NB4 (cell line): Measurements from ENCODE around the gene HPCAL1.

Source experiments
- DNase-seq: peaks from one replicate; pipeline ENCODE4 v3.0.0; 2010; ENCODE audit warnings: low read depth
- H3K4me3 ChIP-seq: one replicate; pipeline ENCODE4 v1.5.1; 2011; ENCODE audit warnings: mild to moderate bottlenecking, low read depth, low read length, moderate library complexity
- MYC ChIP-seq: IDR thresholded peaks from 2 replicates; pipeline ENCODE4 v1.6.1; 2011; ENCODE audit warnings: low read depth, low read length
- POLR2A ChIP-seq: IDR thresholded peaks from 2 replicates; pipeline ENCODE4 v1.6.1; 2011; ENCODE audit warnings: mild to moderate bottlenecking; ENCODE audit not compliant: insufficient read length; ENCODE audit errors: extremely low read depth
- TF ChIP-seq, protein P1 (sequence below): IDR thresholded peaks from one replicate; pipeline ENCODE4 v1.5.1; 2012; ENCODE audit warnings: low read depth, low read length
- TF ChIP-seq, protein P2 (sequence below): IDR thresholded peaks from 2 replicates; pipeline ENCODE4 v1.6.1; 2011; ENCODE audit warnings: low read depth, low read length

Gene HPCAL1

DNA sequence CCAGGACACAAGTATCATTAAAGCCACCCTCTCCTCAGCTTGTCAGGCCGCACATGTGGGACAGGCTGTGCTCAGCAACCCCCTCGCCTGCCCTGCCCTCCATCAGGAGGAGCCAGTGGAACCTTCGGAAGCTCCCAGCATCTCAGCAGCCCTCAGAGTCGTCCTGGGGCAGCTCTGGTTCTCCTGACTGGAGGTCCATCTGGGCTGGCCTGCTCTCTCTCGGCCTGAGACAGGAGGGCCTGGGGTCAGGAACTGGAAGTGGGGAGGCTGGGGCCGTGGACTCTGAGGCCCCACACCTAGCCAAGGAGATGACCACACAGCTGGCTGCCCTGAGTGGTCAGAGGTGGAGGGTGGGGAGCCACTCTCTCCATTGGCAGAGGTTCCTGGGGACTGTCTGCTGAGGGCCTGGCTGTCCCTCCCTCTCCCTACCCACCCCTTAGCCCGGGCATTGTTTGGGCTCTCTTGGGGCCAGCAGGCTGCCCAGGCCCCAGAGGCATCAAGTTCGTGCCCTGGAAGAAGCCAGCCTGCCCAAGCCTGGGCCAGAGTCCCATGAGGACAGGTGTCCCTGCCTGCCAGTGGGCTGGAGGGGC lies 122.3 kb downstream of the HPCAL1 start:
- TF ChIP-seq, protein P1, sequence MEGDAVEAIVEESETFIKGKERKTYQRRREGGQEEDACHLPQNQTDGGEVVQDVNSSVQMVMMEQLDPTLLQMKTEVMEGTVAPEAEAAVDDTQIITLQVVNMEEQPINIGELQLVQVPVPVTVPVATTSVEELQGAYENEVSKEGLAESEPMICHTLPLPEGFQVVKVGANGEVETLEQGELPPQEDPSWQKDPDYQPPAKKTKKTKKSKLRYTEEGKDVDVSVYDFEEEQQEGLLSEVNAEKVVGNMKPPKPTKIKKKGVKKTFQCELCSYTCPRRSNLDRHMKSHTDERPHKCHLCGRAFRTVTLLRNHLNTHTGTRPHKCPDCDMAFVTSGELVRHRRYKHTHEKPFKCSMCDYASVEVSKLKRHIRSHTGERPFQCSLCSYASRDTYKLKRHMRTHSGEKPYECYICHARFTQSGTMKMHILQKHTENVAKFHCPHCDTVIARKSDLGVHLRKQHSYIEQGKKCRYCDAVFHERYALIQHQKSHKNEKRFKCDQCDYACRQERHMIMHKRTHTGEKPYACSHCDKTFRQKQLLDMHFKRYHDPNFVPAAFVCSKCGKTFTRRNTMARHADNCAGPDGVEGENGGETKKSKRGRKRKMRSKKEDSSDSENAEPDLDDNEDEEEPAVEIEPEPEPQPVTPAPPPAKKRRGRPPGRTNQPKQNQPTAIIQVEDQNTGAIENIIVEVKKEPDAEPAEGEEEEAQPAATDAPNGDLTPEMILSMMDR, result no peak
- TF ChIP-seq MYC, result no peak
- DNase-seq, result no peak

DNA sequence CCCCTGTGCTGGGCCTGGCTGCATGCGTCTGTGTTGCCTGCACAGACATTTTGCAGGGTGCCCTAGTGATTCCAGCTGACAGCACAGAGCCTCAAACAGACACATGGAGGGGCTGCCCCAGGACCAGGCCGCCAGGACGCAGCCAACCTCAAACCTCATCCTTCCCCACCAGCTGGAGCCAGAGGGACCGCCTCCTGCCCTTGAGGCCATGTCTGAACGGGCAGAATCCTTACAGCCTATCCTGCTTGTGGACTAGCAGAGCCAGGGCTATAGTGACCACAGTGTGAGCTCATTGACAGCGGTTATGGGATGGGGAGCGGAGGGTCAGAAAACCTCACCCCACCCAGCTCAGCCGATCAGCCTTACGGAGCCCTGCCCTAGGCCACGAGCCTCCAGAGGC lies 123.0 kb downstream of the HPCAL1 start:
- H3K4me3 ChIP-seq, result no peak overlapping the region
- no peak for DNase-seq
- no peak for TF ChIP-seq MYC
- TF ChIP-seq, protein P2, sequence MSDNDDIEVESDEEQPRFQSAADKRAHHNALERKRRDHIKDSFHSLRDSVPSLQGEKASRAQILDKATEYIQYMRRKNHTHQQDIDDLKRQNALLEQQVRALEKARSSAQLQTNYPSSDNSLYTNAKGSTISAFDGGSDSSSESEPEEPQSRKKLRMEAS, result no peak
- no peak for TF ChIP-seq POLR2A
- TF ChIP-seq, protein P1, result no peak

More for the DNA sequence above, 122.3 kb downstream of the HPCAL1 start:
- H3K4me3 ChIP-seq, result no peak overlapping the region

DNA sequence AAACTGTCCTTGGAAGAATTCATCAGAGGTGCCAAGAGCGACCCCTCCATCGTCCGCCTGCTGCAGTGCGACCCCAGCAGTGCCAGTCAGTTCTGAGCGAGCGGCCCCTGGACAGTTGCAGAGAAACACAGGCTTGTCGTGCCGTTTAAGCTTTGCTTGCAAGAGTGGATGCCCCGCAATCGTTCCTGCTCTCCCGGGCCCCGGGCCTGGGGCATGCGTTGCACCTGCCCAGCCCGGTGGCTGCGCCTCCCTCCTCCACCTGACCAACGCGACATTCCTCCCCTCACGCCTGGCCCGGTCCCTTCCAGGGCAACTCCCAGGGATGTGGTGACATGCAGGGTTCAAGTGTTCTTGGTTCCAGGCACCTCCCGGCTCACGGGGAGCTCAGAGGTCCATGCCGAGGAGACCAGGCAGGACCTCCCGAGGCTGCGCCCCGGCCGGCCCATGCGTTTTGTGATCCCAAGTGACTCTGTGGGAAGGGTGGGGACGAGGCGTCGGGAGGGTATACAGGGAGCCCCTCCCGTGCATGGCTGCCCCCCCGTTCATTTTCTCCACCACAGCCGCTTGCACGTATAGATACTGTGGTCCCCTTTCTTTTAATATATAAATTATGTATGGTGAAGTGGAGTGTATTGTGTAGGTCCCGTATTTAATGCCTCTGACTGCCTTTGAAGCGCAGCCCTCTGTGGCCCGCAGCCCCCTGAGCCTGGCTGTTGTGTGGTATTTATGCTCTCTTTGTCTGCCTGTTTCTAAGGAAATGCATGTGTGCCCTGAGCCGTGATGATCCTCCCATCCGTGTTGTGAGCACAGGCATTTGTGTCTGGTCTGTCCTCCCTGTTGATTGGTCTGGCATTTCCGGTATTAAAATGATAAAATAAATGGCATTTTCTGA lies 124.3 kb downstream of the HPCAL1 start:
- no peak overlapping the region for H3K4me3 ChIP-seq
- no peak for DNase-seq
- TF ChIP-seq, protein P1, result no peak
- TF ChIP-seq, protein P2, result no peak
- TF ChIP-seq MYC (no peak), POLR2A (no peak)

DNA sequence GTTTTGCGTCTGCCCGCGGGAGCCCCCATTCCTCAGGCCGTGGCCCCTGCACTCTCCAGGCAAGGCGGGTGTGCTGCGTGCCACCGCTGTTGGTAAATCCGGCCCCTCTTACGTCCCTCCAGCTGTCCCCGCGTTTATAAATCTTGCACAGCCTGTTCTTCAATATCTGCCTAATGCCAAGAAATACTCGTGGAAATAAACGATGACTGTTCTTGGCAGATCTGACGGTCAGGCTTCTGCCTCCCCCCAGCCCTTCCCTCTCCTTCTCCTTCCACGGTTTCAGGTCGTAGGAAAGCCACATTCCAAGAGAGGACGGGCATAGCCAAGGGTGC lies 124.9 kb downstream of the HPCAL1 start:
- no peak for DNase-seq
- H3K4me3 ChIP-seq, result no peak overlapping the region
- TF ChIP-seq POLR2A (no peak), MYC (no peak)
- TF ChIP-seq, protein P2, result no peak
- TF ChIP-seq, protein P1, result no peak

DNA sequence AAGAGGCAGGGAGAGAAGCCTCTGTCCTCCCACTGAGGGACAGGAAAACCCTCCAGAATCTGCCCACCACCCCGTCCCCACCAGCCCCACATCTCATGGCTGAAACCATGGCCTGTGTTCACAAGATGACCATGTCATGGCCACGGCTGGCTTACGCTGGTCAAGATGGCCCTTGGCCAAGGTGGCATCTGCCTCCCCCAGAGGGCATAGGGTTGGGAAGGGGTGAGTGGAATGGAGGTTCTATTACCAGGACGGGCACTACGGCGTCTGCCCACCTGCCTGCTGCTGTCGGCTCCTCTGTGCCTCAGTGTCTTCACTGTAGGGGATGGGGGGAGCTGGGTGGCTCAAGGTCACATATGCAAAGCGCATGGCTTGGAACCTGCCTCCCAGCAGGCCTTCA lies 125.7 kb downstream of the HPCAL1 start:
- TF ChIP-seq, protein P1, result no peak
- TF ChIP-seq, protein P2, result no peak
- H3K4me3 ChIP-seq, result no peak overlapping the region
- DNase-seq, result no peak
